Fibroblast of skin of right biceps (primary cell): Measurements from ENCODE around the gene HRH1.
"Not testable (repeated sequence)": the region's sequence is repeated elsewhere in the genome, so short reads cannot be mapped to it uniquely, and the experiment has no call there.

Experiments used
- DNase-seq: peaks from one replicate; pipeline ENCODE4 v3.0.0-alpha.2; 2013

HRH1 gene

GRCh38 chr3:11173828-11174465 lies 19.7 kb downstream of the HRH1 start:
- no peak for DNase-seq

- no peak for DNase-seq
Measured at GRCh38 chr3:11178421-11178820, 24.1 kb downstream of the HRH1 start.

GRCh38 chr3:11184328-11184969 lies 30.2 kb downstream of the HRH1 start:
- DNase-seq = not testable (repeated sequence)

GRCh38 chr3:11185144-11185543 lies 30.9 kb downstream of the HRH1 start:
- no peak for DNase-seq

- DNase-seq = peak; percentile 95
Measured at GRCh38 chr3:11185564-11186317, 31.4 kb downstream of the HRH1 start.

- no peak for DNase-seq
Measured at GRCh38 chr3:11186318-11186692, 32.0 kb downstream of the HRH1 start.

GRCh38 chr3:11186771-11187191 lies 32.5 kb downstream of the HRH1 start:
- peak; percentile 80 for DNase-seq

GRCh38 chr3:11187681-11188080 lies 33.4 kb downstream of the HRH1 start:
- DNase-seq = no peak

- no peak for DNase-seq
Measured at GRCh38 chr3:11188231-11188630, 33.9 kb downstream of the HRH1 start.

- no peak for DNase-seq
Measured at GRCh38 chr3:11195201-11195600, 40.9 kb downstream of the HRH1 start.

GRCh38 chr3:11195721-11196332 lies 41.5 kb downstream of the HRH1 start:
- peak; percentile 85 for DNase-seq

- no peak for DNase-seq
Measured at GRCh38 chr3:11197484-11197883, 43.2 kb downstream of the HRH1 start.

GRCh38 chr3:11198070-11198469 lies 43.8 kb downstream of the HRH1 start:
- DNase-seq = no peak

GRCh38 chr3:11198495-11198894 lies 44.2 kb downstream of the HRH1 start:
- DNase-seq = no peak

GRCh38 chr3:11199902-11200845 lies 45.9 kb downstream of the HRH1 start:
- DNase-seq = peak; percentile 59

GRCh38 chr3:11201251-11202019 lies 47.1 kb downstream of the HRH1 start:
- no peak for DNase-seq

GRCh38 chr3:11203961-11204360 lies 49.7 kb downstream of the HRH1 start:
- no peak for DNase-seq

GRCh38 chr3:11204697-11205348 lies 50.5 kb downstream of the HRH1 start:
- DNase-seq = peak; percentile 66

GRCh38 chr3:11205881-11206280 lies 51.6 kb downstream of the HRH1 start:
- not testable (repeated sequence) for DNase-seq

- DNase-seq = no peak
Measured at GRCh38 chr3:11206316-11206715, 52.0 kb downstream of the HRH1 start.

- DNase-seq = no peak
Measured at GRCh38 chr3:11206953-11207352, 52.7 kb downstream of the HRH1 start.
